Measurements from ENCODE around the gene SRSF4. TPM values are rescaled to one million over a fixed set of nuclear protein-coding genes. Genes with fewer than 3 reads are reported as not detected.
"Not testable (repeated sequence)": the region's sequence is repeated elsewhere in the genome, so short reads cannot be mapped to it uniquely, and the experiment has no call there.

SRSF4 gene
- total and polyA plus RNA-seq, 3 experiments from 2014 or later, result 112 to 119 (median 115) TPM

DNA sequence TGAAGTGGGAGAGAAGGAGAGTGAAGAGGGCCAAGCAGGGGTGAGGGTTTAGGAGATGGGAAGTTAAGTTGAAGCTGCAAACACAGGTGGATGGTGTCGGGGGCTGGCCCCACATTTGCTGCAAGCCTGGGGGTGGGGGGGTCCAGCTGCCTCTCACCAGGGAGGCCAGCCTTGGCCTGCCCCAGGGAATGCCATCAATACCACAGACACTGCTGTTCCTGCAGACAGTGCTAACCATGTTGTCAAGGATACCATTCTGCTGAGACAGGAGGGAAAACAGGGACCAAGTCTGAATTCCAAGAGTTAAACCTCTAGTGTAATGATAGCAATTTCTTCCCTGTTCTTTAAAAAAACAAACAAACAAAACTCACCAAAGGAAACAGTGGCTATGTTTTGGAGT, 41.0 kb upstream of the SRSF4 start:
- Histone ChIP-seq H3K27me3 (ENCODE audit: insufficient read depth, low read length, poor library complexity, severe bottlenecking) (no peaks in the 10 kb centered on the region), H3K9me3 (ENCODE audit: low read length) (no peaks in the 10 kb centered on the region), H3K36me3 (ENCODE audit: insufficient read depth, low read length) (no peaks in the 10 kb centered on the region), H3K27ac (ENCODE audit: low read depth, low read length) (no peak overlapping the region), H3K4me1 (ENCODE audit: insufficient read depth, low read length) (no peaks in the 10 kb centered on the region), H3K4me3 (ENCODE audit: low read length) (no peak overlapping the region)
- Mint-ChIP-seq H3K27me3 (no peaks in the 10 kb centered on the region), H3K4me3 (no peak overlapping the region), H3K36me3 (peaks cover 0 to 25% (median 4%) of the 10 kb centered on the region in 3 donors), H3K27ac (peak overlapping the region in 1 of 8 donors; percentile 19), H3K9me3 (no peaks in the 10 kb centered on the region), H3K4me1 (no peaks in the 10 kb centered on the region)
- ChIA-PET CTCF (no interaction called here), POLR2A (no interaction called here)
- no peak for DNase-seq

DNA sequence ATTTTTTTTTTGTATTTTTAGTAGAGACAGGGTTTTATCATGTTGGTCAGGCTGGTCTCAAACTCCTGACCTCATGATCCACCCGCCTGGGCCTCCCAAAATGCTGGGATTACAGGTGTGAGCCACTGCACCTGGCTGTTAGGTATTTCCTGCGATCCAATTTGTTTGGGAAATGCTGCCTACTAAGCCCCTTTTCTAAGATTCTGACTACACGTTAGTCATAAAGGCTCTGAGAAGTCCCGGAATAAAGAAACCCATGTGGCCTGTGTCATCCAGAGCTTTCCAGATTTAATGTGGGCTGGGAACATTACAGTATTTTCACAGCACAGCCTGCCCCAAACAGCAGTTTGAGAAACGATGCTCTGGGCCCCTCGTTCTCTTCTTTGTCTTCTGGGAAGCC, 40.6 kb upstream of the SRSF4 start:
- H3K4me1 Mint-ChIP-seq; H3K4me3 ChIP-seq (ENCODE audit: low read length); H3K4me3 Mint-ChIP-seq; H3K27me3 Mint-ChIP-seq; POLR2A ChIA-PET; CTCF ChIA-PET; H3K36me3 ChIP-seq (ENCODE audit: insufficient read depth, low read length); DNase-seq; H3K9me3 Mint-ChIP-seq; H3K27ac ChIP-seq (ENCODE audit: low read depth, low read length); H3K9me3 ChIP-seq (ENCODE audit: low read length); H3K4me1 ChIP-seq (ENCODE audit: insufficient read depth, low read length); H3K27me3 ChIP-seq (ENCODE audit: insufficient read depth, low read length, poor library complexity, severe bottlenecking): not testable (repeated sequence)
- Mint-ChIP-seq H3K36me3 (peaks cover 0 to 28% (median 4%) of the 10 kb centered on the region in 3 donors), H3K27ac (peak overlapping the region in 1 of 8 donors; percentile 19)

DNA sequence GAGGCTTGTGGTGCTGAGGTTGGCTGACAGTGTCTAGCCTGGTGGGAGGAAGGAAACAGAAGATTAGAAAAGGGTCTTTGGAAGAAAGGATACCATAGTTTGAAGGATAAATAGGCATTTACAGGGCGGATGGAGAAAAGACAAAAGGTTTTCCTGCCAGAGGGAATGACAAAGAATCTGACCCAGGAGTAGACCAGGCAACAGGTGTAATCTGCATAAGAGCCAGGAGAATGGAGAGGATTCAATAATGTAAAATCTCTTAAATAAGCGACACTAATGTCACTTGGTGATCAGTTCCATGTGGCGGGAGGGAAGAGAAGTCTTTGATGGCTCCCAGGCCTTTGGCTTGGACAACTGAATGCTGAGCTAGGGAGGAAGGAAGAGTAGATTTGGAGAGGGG, 39.6 kb upstream of the SRSF4 start:
- peak overlapping the region in 3 of 8 donors; percentile 4 to 50 (median 18) for H3K27ac Mint-ChIP-seq
- H3K4me1 Mint-ChIP-seq, result no peaks in the 10 kb centered on the region
- POLR2A ChIA-PET, result no interaction called here

DNA sequence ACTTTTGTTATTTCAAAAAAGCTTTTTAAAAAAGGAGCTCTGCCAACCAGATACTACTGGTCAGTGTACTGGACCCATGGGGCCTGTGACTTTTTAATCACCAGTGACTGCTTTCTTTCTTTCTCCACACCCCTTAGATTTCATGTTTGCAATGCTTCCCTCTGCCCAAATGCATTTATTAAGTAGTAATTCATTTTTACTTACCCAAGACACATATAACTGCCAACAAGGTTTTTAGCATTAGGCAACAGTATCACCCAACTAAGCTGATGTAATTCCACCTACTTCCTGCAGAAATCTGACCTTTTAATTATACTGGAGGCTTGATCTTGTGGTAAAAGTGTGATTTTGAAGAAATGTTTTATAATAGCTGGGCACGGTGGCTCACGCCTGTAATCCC, 36.5 kb upstream of the SRSF4 start:
- H3K36me3 Mint-ChIP-seq, result peaks cover 0 to 40% (median 4%) of the 10 kb centered on the region in 3 donors
- Histone ChIP-seq H3K4me3 (ENCODE audit: low read length) (no peak overlapping the region), H3K9me3 (ENCODE audit: low read length) (no peaks in the 10 kb centered on the region), H3K36me3 (ENCODE audit: insufficient read depth, low read length) (peaks cover 3% of the 10 kb centered on the region), H3K4me1 (ENCODE audit: insufficient read depth, low read length) (no peaks in the 10 kb centered on the region), H3K27ac (ENCODE audit: low read depth, low read length) (no peak overlapping the region), H3K27me3 (ENCODE audit: insufficient read depth, low read length, poor library complexity, severe bottlenecking) (no peaks in the 10 kb centered on the region)
- no peaks in the 10 kb centered on the region for H3K27me3 Mint-ChIP-seq
- H3K4me1 Mint-ChIP-seq, result no peaks in the 10 kb centered on the region
- no peak overlapping the region for H3K4me3 Mint-ChIP-seq
- H3K27ac Mint-ChIP-seq, result no peak overlapping the region
- no peaks in the 10 kb centered on the region for H3K9me3 Mint-ChIP-seq
- ChIA-PET CTCF (interaction anchor here (1.1 kb wide), 1 partner anchor 15 kb away, joined by 3 read pairs; no protein-coding TSS in a partner anchor), POLR2A (no interaction called here)
- no peak for DNase-seq

More for the DNA sequence above, 39.6 kb upstream of the SRSF4 start:
- peaks cover 0 to 31% (median 4%) of the 10 kb centered on the region in 3 donors for H3K36me3 Mint-ChIP-seq
- H3K9me3 Mint-ChIP-seq, result no peaks in the 10 kb centered on the region
- DNase-seq, result no peak
- Histone ChIP-seq H3K36me3 (ENCODE audit: insufficient read depth, low read length) (no peaks in the 10 kb centered on the region), H3K27me3 (ENCODE audit: insufficient read depth, low read length, poor library complexity, severe bottlenecking) (no peaks in the 10 kb centered on the region), H3K4me1 (ENCODE audit: insufficient read depth, low read length) (no peaks in the 10 kb centered on the region), H3K27ac (ENCODE audit: low read depth, low read length) (no peak overlapping the region), H3K4me3 (ENCODE audit: low read length) (no peak overlapping the region), H3K9me3 (ENCODE audit: low read length) (no peaks in the 10 kb centered on the region)
- H3K4me3 Mint-ChIP-seq, result no peak overlapping the region
- CTCF ChIA-PET, result no interaction called here
- H3K27me3 Mint-ChIP-seq, result no peaks in the 10 kb centered on the region

DNA sequence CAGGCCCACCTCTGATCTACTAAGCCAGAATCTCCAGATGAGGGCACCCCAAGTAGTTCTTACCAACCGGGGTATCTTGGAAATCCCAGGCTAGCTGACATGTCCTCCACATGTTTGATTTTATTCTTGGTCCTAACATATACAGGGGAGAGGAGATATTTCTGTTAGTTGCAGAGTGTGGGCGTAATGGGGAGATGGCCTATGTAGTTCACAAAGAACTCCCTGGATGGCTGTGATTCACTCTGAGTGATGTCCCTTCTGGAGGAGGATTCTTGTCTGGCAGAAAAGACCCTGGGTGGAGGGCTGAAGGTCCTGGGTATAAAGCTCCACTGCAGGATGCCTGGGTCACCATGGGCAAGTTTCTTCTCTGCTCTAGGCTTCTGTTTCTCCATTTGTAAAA, 35.9 kb upstream of the SRSF4 start:
- Histone ChIP-seq H3K4me3 (ENCODE audit: low read length) (no peak overlapping the region), H3K27me3 (ENCODE audit: insufficient read depth, low read length, poor library complexity, severe bottlenecking) (no peaks in the 10 kb centered on the region), H3K36me3 (ENCODE audit: insufficient read depth, low read length) (peaks cover 3% of the 10 kb centered on the region), H3K9me3 (ENCODE audit: low read length) (no peaks in the 10 kb centered on the region), H3K4me1 (ENCODE audit: insufficient read depth, low read length) (no peaks in the 10 kb centered on the region), H3K27ac (ENCODE audit: low read depth, low read length) (no peak overlapping the region)
- POLR2A ChIA-PET, result no interaction called here
- peaks cover 0 to 44% (median 8%) of the 10 kb centered on the region in 3 donors for H3K36me3 Mint-ChIP-seq
- H3K27me3 Mint-ChIP-seq, result no peaks in the 10 kb centered on the region
- no peaks in the 10 kb centered on the region for H3K9me3 Mint-ChIP-seq
- peak overlapping the region in 1 of 8 donors; percentile 12 for H3K27ac Mint-ChIP-seq
- H3K4me3 Mint-ChIP-seq, result no peak overlapping the region
- no peaks in the 10 kb centered on the region for H3K4me1 Mint-ChIP-seq
- CTCF ChIA-PET, result interaction anchor here (1.1 kb wide), 1 partner anchor 15 kb away, joined by 3 read pairs; no protein-coding TSS in a partner anchor
- no peak for DNase-seq

DNA sequence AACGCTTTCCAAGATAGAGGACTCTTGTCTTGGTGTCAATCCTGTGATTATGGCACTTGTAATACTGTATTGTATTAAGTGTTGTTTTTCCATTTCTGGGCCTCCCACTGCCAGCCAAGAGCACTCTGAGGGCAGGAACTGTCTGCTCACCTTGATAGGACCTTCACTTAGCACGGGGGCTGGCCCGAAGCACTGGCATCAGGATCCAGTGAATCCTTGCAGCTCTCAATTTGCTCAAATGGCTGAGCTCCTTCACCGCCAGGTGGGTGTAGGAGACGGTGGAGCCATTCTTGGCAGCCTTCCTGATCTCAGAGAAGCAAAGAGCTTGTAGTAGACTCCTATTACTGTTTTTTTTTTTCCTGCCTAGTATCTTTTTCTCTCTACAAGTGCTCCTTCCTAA, 31.4 kb upstream of the SRSF4 start:
- no peak for DNase-seq
- ChIA-PET CTCF (no interaction called here), POLR2A (no interaction called here)
- Histone ChIP-seq H3K4me3 (ENCODE audit: low read length) (no peak overlapping the region), H3K4me1 (ENCODE audit: insufficient read depth, low read length) (no peaks in the 10 kb centered on the region), H3K9me3 (ENCODE audit: low read length) (no peaks in the 10 kb centered on the region), H3K36me3 (ENCODE audit: insufficient read depth, low read length) (peaks cover 3% of the 10 kb centered on the region), H3K27me3 (ENCODE audit: insufficient read depth, low read length, poor library complexity, severe bottlenecking) (no peaks in the 10 kb centered on the region), H3K27ac (ENCODE audit: low read depth, low read length) (no peak overlapping the region)
- H3K27ac Mint-ChIP-seq, result peak overlapping the region in 3 of 8 donors; percentile 25 to 68 (median 33)
- peaks cover 3 to 54% (median 9%) of the 10 kb centered on the region in 3 donors for H3K36me3 Mint-ChIP-seq
- H3K27me3 Mint-ChIP-seq, result no peaks in the 10 kb centered on the region
- H3K9me3 Mint-ChIP-seq, result no peaks in the 10 kb centered on the region
- no peak overlapping the region for H3K4me3 Mint-ChIP-seq
- H3K4me1 Mint-ChIP-seq, result no peaks in the 10 kb centered on the region

DNA sequence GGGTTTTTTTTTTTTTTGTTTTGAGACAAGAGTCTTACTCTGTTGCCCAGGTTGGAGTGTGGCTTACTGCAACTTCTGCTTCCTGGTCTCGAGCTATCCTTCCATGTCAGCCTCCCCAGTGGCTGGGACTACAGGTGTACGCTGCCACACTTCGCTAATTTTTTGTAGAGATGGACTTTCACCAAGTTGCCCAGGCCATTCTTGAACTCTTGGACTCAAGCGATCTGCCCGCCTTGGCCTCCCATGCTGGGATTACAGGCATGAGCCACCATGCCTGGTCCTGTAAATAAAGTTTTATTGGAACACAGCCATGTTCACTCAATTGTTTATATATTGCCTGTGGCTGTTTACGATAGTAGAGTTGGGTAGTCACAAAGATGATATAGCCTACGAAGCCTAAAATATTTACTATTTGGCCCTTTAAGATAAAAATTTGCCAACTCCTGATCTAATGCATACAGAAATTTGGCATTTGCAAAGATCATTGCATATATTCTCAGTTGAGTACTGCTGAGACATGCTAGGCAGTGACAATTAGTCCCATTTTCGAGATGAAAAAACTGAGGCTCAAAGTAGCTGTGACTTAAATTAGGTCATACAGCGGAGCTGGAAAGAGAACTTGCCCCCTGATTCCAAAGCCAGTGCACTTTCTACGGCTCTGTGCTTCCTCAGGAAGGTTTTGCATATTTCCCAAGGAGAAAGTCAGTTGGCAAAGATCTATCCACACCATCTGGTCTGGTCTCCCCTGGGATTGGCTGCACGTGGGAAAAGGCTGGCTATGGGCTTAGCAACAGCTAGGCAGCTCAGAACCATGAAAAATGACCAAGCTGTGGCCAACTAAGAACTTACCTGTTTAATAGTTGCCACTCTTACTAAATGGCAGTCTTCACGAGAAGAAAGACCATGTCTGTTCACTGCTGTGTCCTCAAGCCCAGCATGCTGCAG, 29.7 kb upstream of the SRSF4 start:
- POLR2A ChIA-PET, result no interaction called here
- Histone ChIP-seq H3K4me3 (ENCODE audit: low read length) (no peak overlapping the region), H3K9me3 (ENCODE audit: low read length) (no peaks in the 10 kb centered on the region), H3K27ac (ENCODE audit: low read depth, low read length) (no peak overlapping the region), H3K36me3 (ENCODE audit: insufficient read depth, low read length) (peaks cover 3% of the 10 kb centered on the region), H3K4me1 (ENCODE audit: insufficient read depth, low read length) (no peaks in the 10 kb centered on the region), H3K27me3 (ENCODE audit: insufficient read depth, low read length, poor library complexity, severe bottlenecking) (no peaks in the 10 kb centered on the region)
- Mint-ChIP-seq H3K27ac (peak overlapping the region in 1 of 8 donors; percentile 43), H3K4me1 (no peaks in the 10 kb centered on the region), H3K4me3 (no peak overlapping the region), H3K27me3 (no peaks in the 10 kb centered on the region), H3K9me3 (no peaks in the 10 kb centered on the region), H3K36me3 (peaks cover 3 to 52% (median 9%) of the 10 kb centered on the region in 3 donors)
- no peak for DNase-seq
- CTCF ChIA-PET, result interaction anchor here (0.7 kb wide), 1 partner anchor 260 kb away, joined by 3 read pairs; no protein-coding TSS in a partner anchor

DNA sequence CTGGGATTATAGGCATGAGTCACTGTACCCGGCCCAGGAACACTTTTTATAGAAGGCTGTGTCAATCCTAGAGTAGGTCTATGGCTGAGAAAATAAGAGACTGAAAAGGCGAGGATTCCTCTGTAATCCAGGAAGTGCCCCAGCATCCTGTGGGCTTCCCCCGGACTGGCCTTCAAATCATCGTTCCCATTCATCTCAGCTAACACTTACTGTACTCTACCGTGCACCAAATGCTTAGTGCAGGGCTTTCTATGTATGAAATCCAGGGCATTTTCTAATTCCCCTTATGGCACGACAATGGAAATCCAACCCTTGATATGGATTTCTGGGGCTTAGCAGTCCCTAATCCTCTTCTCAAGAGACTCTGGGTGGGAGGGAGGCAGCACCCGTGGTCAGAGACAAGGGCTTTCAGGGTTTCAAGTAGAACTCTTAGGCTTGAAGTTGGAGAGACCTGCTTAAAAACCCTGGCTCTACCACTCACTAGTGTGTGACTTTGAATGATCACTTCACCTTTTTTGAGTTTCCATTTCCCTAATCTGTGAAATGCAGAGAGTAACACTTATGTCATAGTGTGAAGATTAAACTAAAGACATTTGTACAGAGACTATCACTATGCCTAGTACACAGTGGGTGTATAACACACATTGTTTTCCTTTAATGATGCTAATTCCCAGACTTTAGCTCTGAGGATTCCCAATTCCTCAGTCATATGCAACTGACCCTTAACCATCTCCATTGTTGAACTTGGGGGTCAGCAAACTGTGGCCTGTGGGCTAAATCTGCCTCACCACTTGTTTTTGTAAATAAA, 28.8 kb upstream of the SRSF4 start:
- DNase-seq, result no peak
- peak overlapping the region in 1 of 8 donors; percentile 38 for H3K27ac Mint-ChIP-seq
- H3K27me3 Mint-ChIP-seq, result no peaks in the 10 kb centered on the region
- H3K27ac ChIP-seq (ENCODE audit: low read depth, low read length), result no peak overlapping the region
- POLR2A ChIA-PET, result no interaction called here
- peaks cover 4% of the 10 kb centered on the region for H3K36me3 ChIP-seq (ENCODE audit: insufficient read depth, low read length)
- H3K27me3 ChIP-seq (ENCODE audit: insufficient read depth, low read length, poor library complexity, severe bottlenecking), result no peaks in the 10 kb centered on the region
- no peak overlapping the region for H3K4me3 Mint-ChIP-seq
- no peaks in the 10 kb centered on the region for H3K4me1 ChIP-seq (ENCODE audit: insufficient read depth, low read length)
- H3K4me3 ChIP-seq (ENCODE audit: low read length), result no peak overlapping the region
- no peaks in the 10 kb centered on the region for H3K9me3 ChIP-seq (ENCODE audit: low read length)
- CTCF ChIA-PET, result interaction anchor here (0.7 kb wide), 1 partner anchor 259 kb away, joined by 3 read pairs; no protein-coding TSS in a partner anchor
- H3K9me3 Mint-ChIP-seq, result no peaks in the 10 kb centered on the region
- H3K36me3 Mint-ChIP-seq, result peaks cover 3 to 53% (median 11%) of the 10 kb centered on the region in 3 donors
- H3K4me1 Mint-ChIP-seq, result no peaks in the 10 kb centered on the region

Measured in CD8-positive, alpha-beta memory T cell (primary cell).